ENCODE data around the gene OSBPL8. TPM values are rescaled to one million over a fixed set of nuclear protein-coding genes. Genes with fewer than 3 reads are reported as not detected.

The OSBPL8 gene
- total and polyA plus RNA-seq, 9 of the 15 experiments (the other 6 are each of a cell fraction or from before 2014, with no cell fraction given), result 17.4 to 82.7 (median 42.8) TPM

GRCh38 chr12:76329159-76329558 is 230.4 kb downstream of the OSBPL8 start (continued):
- TF ChIP-seq GMEB1 (CRISPR knock-in tag; IDR thresholded peaks at IDR 0.05) (no peak), ZNF644 (tag; IDR thresholded peaks at IDR 0.05; ENCODE audit: low read depth) (no peak), TAL1 (IDR thresholded peaks at IDR 0.05) (peak; percentile 42), ZNF175 (CRISPR knock-in tag; IDR thresholded peaks at IDR 0.05; ENCODE audit: low read depth) (no peak), ELF4 (CRISPR knock-in tag; IDR thresholded peaks at IDR 0.05) (no peak), ZNF696 (CRISPR knock-in tag; conservative IDR thresholded peaks at IDR 0.05) (no peak), ZNF512 (tag; IDR thresholded peaks at IDR 0.05) (no peak), RUNX1 (IDR thresholded peaks at IDR 0.05; ENCODE audit: low read depth) (no peak), PTTG1 (tag; IDR thresholded peaks at IDR 0.05; ENCODE audit: low read depth) (no peak), JUN (IDR thresholded peaks at IDR 0.05; ENCODE audit: borderline replicate concordance, low read depth, low read length) (no peak), JUN (CRISPR knock-in tag; IDR thresholded peaks at IDR 0.05; ENCODE audit: borderline replicate concordance) (no peak), GABPB1 (CRISPR knock-in tag; IDR thresholded peaks at IDR 0.05) (no peak), SMC3 (conservative IDR thresholded peaks at IDR 0.05; ENCODE audit: insufficient read depth, low read depth, low read length) (no peak), C11orf30 (IDR thresholded peaks at IDR 0.05; ENCODE audit: low read depth) (peak; percentile 83), ZNF197 (CRISPR knock-in tag; IDR thresholded peaks at IDR 0.05; ENCODE audit: low read depth) (no peak), TEAD4 (IDR thresholded peaks at IDR 0.05; ENCODE audit: low read length) (peak; percentile 53; the same call in 1 of the 2 replicates), TEAD4 (CRISPR knock-in tag; IDR thresholded peaks at IDR 0.05; ENCODE audit: borderline replicate concordance) (no peak), ZNF316 (IDR thresholded peaks at IDR 0.05) (peak; percentile 83), CEBPB (tag; IDR thresholded peaks at IDR 0.05) (no peak), PRMT5 (CRISPR knock-in tag; IDR thresholded peaks at IDR 0.05) (no peak), FOSL1 (tag; conservative IDR thresholded peaks at IDR 0.05) (peak; percentile 94), CBFA2T3 (IDR thresholded peaks at IDR 0.05) (peak; percentile 52; the same call in 1 of the 2 replicates), POLR3G (IDR thresholded peaks at IDR 0.05; ENCODE audit: extremely low read depth, insufficient read length, insufficient replicate concordance) (no peak), ZC3H4 (CRISPR knock-in tag; IDR thresholded peaks at IDR 0.05; ENCODE audit: borderline replicate concordance) (no peak)
